Left lobe of liver (tissue), 2 donors: ENCODE results near the gene KLHL9. TPM values are rescaled to one million over a fixed set of nuclear protein-coding genes. Genes with fewer than 3 reads are reported as not detected.
A peak's percentile ranks its signal among the peaks of the same experiment; 100 is the strongest.
"Not testable (repeated sequence)": the region's sequence is repeated elsewhere in the genome, so short reads cannot be mapped to it uniquely, and the experiment has no call there.

Experiments
- ATAC-seq: fragments of 200-7000 bp; cut with Tn5 transposase; one replicate; pipeline ENCODE4 v1.9.1; 2020; ENCODE audit warnings: mild to moderate bottlenecking, moderate library complexity
- DNase-seq: peaks from one replicate; pipeline ENCODE4 v3.0.0-alpha.2; 2020; ENCODE audit warnings: low spot score
- total RNA-seq: library from RNA; stranded (reverse); gene quantifications from one replicate; pipeline ENCODE4 v1.2.1, GENCODE V29; 2021
- donor health status: DM: no; HTN: no; CAD: no; lungs with moderate emphysema.
- donor health status: DM: no; HTN: yes; CAD: no.

The KLHL9 gene
- total RNA-seq: 6.2 TPM

DNA sequence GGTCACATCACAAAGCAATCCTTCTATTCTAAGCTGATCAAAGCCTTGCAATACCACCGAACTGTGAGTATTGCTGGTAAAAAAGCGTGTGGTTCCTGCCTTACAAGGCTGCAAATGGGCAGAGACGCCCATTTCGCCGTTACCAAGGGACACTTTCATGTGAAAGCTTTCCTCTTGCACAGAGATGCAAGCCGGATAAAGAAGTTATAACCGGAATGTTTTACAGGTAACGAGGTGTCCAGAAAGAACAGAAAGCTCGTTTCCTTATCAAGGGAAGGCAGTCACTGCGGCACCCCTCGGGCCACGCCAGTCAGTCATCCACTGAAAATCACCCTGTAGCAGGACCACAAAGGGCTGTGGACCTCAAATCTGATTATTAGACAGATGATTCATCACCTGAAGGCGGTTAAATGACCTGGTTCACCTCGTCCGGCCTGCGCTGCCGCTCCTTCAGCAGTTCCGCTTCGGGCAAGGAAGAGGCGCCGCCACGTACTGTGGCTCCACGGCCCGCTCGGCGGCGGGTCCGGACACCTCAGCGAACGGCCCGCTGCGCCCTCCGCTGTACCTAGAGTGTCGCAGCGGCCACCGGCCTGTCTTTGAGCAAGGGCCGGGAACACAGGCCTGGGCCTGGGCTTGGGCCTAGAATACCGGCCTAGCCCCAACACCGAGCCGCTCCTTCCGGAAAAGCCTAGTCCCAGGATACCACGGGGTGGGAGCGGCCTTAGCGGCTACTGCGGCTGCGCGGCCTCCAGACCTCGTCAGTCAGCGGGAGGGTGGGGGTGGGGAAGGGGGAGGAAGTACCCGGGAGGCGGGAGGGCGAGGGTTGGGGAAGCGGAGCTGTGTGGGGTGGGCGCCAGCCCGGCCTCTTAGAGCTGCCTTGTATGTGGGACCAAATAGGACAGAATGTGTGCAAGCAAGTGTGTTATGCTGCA is at the start of gene KLHL9:
Gene KLHL9 (minus strand): TSS at position 704 of the 932 bp plus-strand sequence. CDS start 545 bp downstream, at position 159.
- peak; percentile 94 for DNase-seq
- peak; percentile 98 for ATAC-seq

GRCh38 chr9:21383627-21384026 is 48.4 kb upstream of the KLHL9 start:
- DNase-seq (no peak), ATAC-seq (no peak)

GRCh38 chr9:21381448-21382339 is 46.5 kb upstream of the KLHL9 start:
- DNase-seq: no peak

GRCh38 chr9:21371467-21371866 is 36.3 kb upstream of the KLHL9 start:
- ATAC-seq, DNase-seq: not testable (repeated sequence)

More at GRCh38 chr9:21381448-21382339, 46.5 kb upstream of the KLHL9 start:
- ATAC-seq: peak; percentile 13

GRCh38 chr9:21367957-21368356 is 32.8 kb upstream of the KLHL9 start, which contains the start of gene IFNA13:
TSS of gene IFNA13 (minus strand) at chr9:21368057. CDS start at chr9:21368010, 47 bp downstream.
- DNase-seq (no peak), ATAC-seq (no peak)

DNA sequence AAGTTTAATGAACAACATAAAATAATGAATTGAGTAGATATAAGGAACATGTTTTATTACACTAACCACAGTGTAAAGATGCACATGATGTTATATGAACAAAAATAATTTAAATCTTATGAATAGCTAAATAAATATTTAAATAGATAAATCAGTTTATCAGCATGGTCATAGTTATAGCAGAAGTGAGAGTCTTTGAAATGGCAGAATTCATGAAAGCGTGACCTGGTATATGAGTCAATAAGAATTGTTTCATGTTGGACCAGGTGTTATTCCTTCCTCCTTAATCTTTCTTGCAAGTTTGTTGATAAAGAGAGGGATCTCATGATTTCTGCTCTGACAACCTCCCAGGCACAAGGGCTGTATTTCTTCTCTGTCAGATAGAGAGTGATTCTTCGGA is 32.0 kb upstream of the KLHL9 start:
- ATAC-seq, DNase-seq: not testable (repeated sequence)

- DNase-seq (no peak), ATAC-seq (no peak)
Measured at GRCh38 chr9:21362287-21362686, 27.1 kb upstream of the KLHL9 start.

DNA sequence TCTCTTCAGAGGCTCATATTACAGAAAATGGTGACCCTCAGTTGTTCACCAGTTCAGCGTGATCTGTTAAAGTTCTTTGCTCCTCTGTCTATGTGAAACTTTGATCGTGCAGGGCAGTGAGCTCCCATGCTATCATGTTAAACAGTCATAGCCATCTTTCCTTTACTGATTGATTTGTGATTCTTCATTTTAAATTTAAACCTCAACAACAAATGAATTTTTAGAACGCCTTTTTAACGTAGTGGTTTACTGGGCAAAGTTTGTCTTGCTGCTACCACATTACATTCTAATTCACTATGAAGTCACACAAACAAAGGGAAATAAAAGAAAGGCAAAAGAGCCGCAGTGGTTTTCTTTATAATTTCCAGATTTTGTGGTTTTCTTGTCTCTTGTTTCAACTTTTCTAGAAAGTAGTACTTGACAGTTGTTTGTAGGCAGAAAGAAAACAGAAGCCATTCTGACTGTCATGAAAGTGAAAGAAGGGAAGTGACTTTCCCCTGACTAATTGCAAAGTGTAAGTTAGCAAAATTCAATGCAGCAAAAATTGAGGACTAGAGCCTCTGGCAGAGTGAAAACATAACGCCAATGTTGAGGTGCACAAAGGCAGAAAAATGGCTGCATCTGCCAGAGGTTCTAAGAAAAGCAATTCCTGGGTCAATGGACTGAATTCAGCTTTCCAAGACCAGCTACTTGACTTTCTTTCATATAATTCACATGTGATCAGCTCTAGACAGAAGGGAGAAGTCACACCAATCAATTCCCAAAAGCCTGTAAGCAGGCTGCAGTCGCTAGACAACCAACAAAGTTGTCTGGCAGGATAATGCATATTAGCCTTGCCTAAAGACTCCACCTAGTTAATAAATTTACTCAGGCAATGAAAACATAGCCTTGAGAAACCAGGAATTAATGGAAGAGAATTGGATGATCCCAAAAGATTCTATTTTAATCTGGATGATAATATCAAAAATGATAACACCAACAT is 22.6 kb upstream of the KLHL9 start:
- no peak for ATAC-seq
- DNase-seq: no peak

GRCh38 chr9:21350787-21351186 is 15.6 kb upstream of the KLHL9 start, which contains the start of gene IFNA6:
TSS of gene IFNA6 (minus strand) at chr9:21350887. CDS start at chr9:21350887, 0 bp downstream.
- ATAC-seq (no peak), DNase-seq (no peak)

DNA sequence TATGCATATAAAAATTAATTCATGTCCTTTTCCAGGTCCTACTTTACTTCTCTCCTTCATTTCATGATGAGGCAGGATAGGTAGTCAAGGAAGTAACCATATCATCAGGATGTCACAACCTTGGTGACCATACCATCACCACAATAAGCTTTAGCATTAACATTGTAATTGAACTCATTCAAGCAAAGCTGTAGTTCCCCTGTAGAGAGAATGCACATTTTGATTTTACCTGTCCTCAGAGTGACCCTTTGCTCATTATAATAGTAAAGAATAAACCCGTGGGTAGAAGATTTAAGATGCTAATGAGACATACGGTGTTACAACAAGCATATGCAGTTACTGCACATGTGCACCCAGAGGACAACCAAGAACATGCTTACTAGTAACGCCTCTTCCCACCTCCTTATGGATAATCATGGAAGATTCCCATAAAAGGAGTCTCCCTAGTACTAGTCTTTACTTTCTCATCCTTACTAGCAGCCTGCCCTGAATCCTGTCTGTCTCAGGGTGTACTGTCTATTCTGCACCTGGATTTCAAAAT is 13.3 kb upstream of the KLHL9 start:
- ATAC-seq (no peak), DNase-seq (no peak)

GRCh38 chr9:21340735-21341134 is 5.5 kb upstream of the KLHL9 start:
- ATAC-seq: no peak
- no peak for DNase-seq

- ATAC-seq (no peak), DNase-seq (no peak)
Measured at GRCh38 chr9:21336457-21336856, 1.3 kb upstream of the KLHL9 start.

DNA sequence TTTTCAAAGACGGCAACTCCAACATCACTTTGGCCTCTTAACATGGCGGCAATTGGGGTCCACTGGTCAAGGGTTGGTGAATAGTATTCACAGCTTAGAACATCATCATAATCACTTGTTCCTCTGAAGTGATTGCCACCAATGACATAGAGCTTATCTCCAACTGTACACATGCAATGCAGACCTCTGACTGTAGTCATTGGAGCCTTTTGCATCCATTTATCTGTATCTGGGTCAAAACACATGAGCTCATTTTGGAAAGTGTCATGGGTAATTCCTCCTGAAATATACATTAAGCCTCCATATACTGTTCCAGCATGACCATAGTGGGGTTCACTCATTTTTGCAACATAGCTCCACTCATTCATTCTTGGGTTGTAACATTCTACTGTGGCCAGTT is 2.0 kb downstream of the KLHL9 start:
- ATAC-seq (no peak), DNase-seq (no peak)

- DNase-seq: no peak
- ATAC-seq: no peak
Measured at GRCh38 chr9:21331676-21332402, 3.4 kb downstream of the KLHL9 start.

GRCh38 chr9:21326526-21327139 is 8.6 kb downstream of the KLHL9 start:
- no peak for DNase-seq
- ATAC-seq: peak; percentile 98

GRCh38 chr9:21324047-21324446 is 11.2 kb downstream of the KLHL9 start:
- DNase-seq (no peak), ATAC-seq (no peak)

DNA sequence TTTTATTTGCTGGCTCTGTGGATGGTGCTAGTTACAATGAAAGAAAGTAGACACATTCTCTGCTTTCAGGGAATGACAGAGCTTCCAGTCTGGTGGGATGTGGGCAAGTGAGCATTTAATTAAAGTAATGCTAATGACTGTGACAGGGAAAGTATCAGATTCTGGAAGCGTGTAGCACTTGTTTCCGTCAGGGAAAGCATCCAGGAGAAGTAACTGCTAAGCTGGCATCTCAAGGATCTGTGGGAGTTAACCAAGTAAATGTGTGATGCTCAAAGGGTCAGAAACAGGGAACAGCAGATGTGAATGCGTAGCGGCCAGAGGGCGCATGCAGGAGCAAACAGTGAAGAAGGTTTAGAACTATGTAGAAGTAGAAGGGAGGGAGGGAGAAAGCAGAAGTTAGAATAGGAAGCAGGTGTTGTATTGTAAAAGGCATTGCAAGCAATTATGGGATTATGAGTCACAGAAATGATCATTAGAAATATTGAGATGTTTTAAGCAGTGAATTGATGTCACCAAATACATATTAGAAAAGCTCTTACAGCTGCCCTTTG is 12.2 kb downstream of the KLHL9 start:
- ATAC-seq (no peak), DNase-seq (no peak)

DNA sequence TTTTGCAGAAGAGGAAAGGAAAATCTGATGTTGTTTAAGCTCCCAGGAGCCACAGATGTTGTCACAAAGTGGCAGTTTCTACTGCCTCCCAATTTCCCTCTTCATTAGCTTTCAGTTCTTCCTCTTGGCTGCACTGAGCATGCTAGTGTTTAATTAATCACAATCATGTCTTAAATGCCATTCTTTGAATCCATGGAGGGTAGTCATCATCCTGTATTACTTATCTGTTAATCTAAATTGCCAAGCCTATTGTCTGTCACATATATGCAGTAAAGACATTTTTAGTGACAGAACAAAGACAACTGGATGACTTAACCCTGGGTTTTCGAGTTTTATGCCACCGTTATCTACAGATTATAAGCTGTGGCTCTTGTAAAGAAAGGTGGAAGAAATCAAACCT is 14.7 kb downstream of the KLHL9 start:
- DNase-seq (no peak), ATAC-seq (no peak)
